Effector memory CD8-positive, alpha-beta T cell (primary cell): Measurements from ENCODE around the gene PCED1B.
"Not testable (repeated sequence)": the region's sequence is repeated elsewhere in the genome, so short reads cannot be mapped to it uniquely, and the experiment has no call there.

Experiments used
- ATAC-seq: fragments of 150-1000 bp; cut with Tn5 transposase; replicated peaks from 2 replicates; pipeline ENCODE4 v1.10.0; 2021; ENCODE audit warnings: mild to moderate bottlenecking, moderate library complexity
- DNase-seq, 3 experiments: peaks; one replicate each; pipeline ENCODE4 v3.0.0; 2021
- H3K27ac Mint-ChIP-seq, 2 donors: one replicate each; pipeline ENCODE4 v1.8.0; 2022; ENCODE audit warnings: mild to moderate bottlenecking in 2 of 2, mixed read lengths in 2 of 2, moderate library complexity in 2 of 2
- H3K27me3 Mint-ChIP-seq, 2 donors: one replicate each; pipeline ENCODE4 v1.8.0; 2022; ENCODE audit warnings: mixed read lengths in 2 of 2
- H3K36me3 Mint-ChIP-seq: one replicate; pipeline ENCODE4 v1.8.0; 2022; ENCODE audit warnings: mild to moderate bottlenecking, moderate library complexity, mixed read lengths; ENCODE audit not compliant: insufficient read depth
- H3K4me1 Mint-ChIP-seq, 2 donors: one replicate each; pipeline ENCODE4 v1.8.0; 2022; ENCODE audit warnings: low read depth in 2 of 2, mixed read lengths in 2 of 2
- H3K4me3 Mint-ChIP-seq, 2 donors: one replicate each; pipeline ENCODE4 v1.8.0; 2022; ENCODE audit warnings: mild to moderate bottlenecking in 2 of 2, mixed read lengths in 2 of 2, moderate library complexity in 2 of 2
- H3K9me3 Mint-ChIP-seq, 2 donors: one replicate each; pipeline ENCODE4 v1.8.0; 2022; ENCODE audit warnings: mixed read lengths in 2 of 2

The PCED1B gene

DNA sequence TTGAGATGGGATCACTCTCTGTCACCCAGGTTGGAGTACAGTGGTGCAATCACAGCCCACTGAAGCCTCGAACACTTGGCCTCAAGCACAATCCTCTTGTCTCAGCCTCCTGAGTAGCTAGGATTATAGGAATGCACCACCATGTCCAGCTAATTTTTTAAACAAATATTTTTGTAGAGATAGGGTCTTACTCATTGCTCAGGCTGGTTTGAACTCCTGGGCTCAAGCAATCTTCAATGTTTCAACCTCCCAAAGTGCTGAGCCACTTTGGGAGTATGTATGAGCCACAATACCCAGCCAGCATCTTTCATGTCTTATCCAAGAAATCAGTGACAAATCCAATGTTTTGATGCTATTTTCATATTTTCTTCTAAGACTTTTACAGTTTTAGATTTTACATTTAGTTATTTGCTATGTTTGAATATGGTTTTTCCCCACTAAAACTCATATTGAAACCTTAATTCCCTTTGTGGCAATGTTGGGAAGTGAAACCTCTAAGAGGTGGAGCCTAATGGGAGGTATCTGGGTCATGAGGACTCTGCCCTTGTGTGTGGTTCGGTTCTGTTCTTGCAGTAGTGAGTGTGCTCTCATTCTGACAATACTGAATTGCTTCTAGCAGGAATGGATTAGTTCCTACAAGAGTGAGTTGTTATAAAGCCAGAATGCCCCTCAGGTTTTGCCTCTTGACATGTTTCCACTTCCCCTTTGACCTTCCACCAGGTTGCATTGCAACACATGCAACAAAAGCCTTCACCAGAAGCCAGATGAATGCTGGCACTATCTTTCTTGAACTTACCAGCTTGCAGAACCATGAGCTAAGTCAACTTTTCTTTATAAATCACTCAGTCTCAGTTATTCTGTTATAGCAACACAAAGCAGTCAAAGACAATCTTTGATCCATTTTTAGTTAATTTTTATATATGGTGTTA, 81.2 kb downstream of the PCED1B start:
- DNase-seq (no peak), ATAC-seq (no peak)
- Mint-ChIP-seq H3K27ac (no peak overlapping the region), H3K36me3 (peaks cover 12% of the 10 kb centered on the region), H3K4me3 (no peak overlapping the region), H3K4me1 (peaks cover 13 to 37% of the 10 kb centered on the region in 2 donors), H3K27me3 (no peaks in the 10 kb centered on the region), H3K9me3 (peaks cover 0 to 6% of the 10 kb centered on the region in 2 donors)

DNA sequence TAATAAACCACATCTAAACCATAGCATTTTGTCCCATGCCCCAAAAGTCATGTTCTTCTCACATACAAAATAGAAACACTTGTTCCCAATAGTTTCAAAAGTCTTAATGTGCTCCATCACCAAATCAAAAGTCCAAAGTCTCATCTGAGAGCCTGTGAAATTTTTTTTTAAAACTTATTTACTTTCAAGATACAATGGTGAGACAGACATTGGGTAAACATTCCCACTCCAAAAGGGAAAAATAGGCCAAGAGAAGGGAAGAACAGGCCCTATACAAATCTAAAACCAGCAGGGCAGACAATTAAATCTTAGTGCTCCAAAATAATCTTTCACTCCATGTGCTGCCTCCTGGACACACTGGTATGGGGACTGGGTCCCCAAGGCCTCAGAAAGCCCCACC, 84.7 kb downstream of the PCED1B start:
- no peak for DNase-seq
- peaks cover 0 to 6% of the 10 kb centered on the region in 2 donors for H3K9me3 Mint-ChIP-seq
- H3K4me3 Mint-ChIP-seq, result no peak overlapping the region
- H3K4me1 Mint-ChIP-seq, result peaks cover 0 to 19% of the 10 kb centered on the region in 2 donors
- no peaks in the 10 kb centered on the region for H3K27me3 Mint-ChIP-seq
- H3K27ac Mint-ChIP-seq, result no peak overlapping the region
- no peak for ATAC-seq
- H3K36me3 Mint-ChIP-seq, result peaks cover 12% of the 10 kb centered on the region

DNA sequence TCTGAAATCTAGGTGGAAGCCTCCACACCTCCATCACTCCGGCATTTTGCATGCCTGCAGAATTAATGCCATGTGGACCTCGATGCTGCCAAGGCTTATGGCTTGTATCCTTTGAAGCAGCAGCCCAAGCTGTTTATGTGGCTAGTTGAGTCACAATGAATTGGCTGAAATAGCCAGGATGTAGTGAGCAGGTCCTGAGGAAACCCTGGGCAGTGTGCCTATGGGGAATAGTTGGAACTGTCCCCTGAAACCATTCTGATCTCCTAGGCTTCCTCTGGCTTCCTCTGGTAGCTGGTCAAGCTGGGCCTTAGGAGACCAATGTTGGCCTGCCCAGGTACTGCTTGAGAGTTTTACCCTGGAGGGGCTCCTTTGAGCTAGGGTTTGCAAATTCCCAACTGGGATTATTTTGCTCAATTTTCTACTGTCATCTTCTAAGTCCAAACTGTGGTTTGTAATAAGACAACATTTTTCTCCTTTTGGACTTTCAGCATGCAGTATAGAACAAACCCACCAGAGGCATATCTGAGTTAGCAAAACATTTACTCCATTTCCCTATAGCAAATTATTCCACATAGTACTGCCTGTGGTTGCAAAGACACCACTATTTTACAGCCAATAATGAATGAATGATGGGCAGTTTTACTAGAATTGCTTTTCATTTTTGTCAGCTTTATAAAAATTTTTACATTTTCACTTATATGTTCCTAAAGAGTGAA, 85.5 kb downstream of the PCED1B start:
- H3K9me3 Mint-ChIP-seq, result no peaks in the 10 kb centered on the region
- no peaks in the 10 kb centered on the region for H3K27me3 Mint-ChIP-seq
- H3K36me3 Mint-ChIP-seq, result peaks cover 12% of the 10 kb centered on the region
- peaks cover 0 to 19% of the 10 kb centered on the region in 2 donors for H3K4me1 Mint-ChIP-seq
- no peak overlapping the region for H3K4me3 Mint-ChIP-seq
- ATAC-seq (no peak), DNase-seq (no peak)
- no peak overlapping the region for H3K27ac Mint-ChIP-seq

DNA sequence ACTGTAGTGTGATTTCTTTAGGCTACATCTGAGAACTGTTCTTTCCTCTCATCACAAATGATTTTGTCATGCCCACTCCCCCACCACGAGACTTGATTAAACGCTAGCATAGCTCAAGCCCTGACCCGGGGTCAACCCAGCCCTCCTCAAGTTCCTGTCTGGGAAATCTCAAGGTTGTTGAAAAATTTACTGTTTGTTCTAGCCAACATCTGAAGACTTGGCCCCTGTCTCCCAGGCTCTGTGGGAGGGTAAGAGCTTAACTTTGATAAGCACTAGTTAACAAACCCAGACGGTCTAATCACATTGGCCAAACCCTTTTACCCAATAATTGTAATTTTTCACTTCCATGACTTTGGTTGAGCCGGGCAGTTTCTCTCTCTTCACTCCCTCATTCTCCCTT, 86.5 kb downstream of the PCED1B start:
- Mint-ChIP-seq H3K4me3 (no peak overlapping the region), H3K27ac (peak overlapping the region in 1 of 2 donors; percentile 3), H3K9me3 (no peaks in the 10 kb centered on the region), H3K36me3 (peaks cover 12% of the 10 kb centered on the region), H3K27me3 (no peaks in the 10 kb centered on the region), H3K4me1 (peaks cover 0 to 18% of the 10 kb centered on the region in 2 donors)
- ATAC-seq, result no peak
- DNase-seq, result no peak

DNA sequence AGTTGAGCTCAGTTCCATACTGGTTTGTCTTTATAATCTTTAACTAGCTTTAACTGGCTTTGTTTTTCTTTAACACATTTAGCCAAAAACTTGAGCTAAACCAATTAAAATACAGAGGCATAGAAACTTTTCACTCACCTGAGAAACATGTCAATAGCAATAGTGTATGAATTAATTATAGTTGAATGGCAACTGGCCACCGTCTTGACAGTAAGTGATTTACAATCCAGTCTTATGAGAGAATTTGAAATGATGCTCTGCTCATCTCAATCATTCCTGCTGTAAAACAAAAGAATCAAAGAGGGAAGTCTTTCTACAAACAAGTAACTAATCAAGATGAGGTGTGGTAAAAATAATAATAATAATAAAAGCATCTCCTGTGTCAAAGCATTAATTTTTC, 86.9 kb downstream of the PCED1B start:
- no peaks in the 10 kb centered on the region for H3K27me3 Mint-ChIP-seq

DNA sequence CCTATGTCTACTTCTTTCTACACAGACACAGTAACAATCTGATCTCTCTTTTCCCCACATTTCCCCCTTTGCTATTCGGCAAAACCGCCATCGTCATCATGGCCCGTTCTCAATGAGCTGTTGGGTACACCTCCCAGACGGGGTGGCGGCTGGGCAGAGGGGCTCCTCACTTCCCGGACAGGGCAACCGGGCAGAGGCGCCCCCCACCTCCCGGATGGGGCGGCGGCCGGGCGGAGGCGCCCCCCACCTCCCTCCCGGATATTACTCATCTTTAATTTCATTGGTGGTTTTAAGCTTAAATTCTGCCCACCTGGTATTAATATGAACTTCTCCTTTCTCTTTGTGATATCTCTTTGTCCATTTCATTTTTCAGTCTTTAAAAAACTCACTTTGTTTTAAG, 90.9 kb downstream of the PCED1B start:
- H3K36me3 Mint-ChIP-seq, H3K27ac Mint-ChIP-seq, DNase-seq, H3K9me3 Mint-ChIP-seq, H3K27me3 Mint-ChIP-seq, H3K4me3 Mint-ChIP-seq, ATAC-seq: not testable (repeated sequence)
- peaks cover 2 to 15% of the 10 kb centered on the region in 2 donors for H3K4me1 Mint-ChIP-seq

More for the DNA sequence above, 86.9 kb downstream of the PCED1B start:
- no peak overlapping the region for H3K4me3 Mint-ChIP-seq
- H3K4me1 Mint-ChIP-seq, result peaks cover 0 to 14% of the 10 kb centered on the region in 2 donors
- peak overlapping the region in 1 of 2 donors; percentile 3 for H3K27ac Mint-ChIP-seq
- peaks cover 12% of the 10 kb centered on the region for H3K36me3 Mint-ChIP-seq
- no peaks in the 10 kb centered on the region for H3K9me3 Mint-ChIP-seq
- no peak for DNase-seq
- no peak for ATAC-seq

DNA sequence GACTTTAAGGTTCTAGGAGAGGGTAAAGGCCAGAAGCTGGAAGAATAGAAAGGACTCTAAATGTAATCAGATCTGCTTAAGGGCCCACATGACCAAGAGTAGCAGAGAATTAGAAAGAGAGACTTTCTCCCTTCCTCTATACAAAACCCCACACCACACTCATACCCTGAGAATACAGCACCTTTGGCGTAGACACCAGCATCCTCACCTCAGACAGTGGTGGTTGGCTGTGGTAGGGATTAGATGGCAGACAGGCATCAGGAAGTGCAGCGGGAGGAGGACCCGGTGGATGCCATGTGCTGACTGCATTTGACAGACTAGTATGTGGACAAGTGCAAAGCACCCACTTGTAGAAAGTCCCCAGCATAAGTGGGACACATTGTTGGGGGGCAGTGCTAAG, 98.6 kb downstream of the PCED1B start:
- no peak overlapping the region for H3K4me3 Mint-ChIP-seq
- peaks cover 23 to 36% of the 10 kb centered on the region in 2 donors for H3K4me1 Mint-ChIP-seq
- no peak for DNase-seq
- ATAC-seq, result peak; percentile 57
- H3K27ac Mint-ChIP-seq, result peak overlapping the region; percentile 32 to 68
- no peaks in the 10 kb centered on the region for H3K27me3 Mint-ChIP-seq
- H3K36me3 Mint-ChIP-seq, result peaks cover 10% of the 10 kb centered on the region
- H3K9me3 Mint-ChIP-seq, result no peaks in the 10 kb centered on the region

DNA sequence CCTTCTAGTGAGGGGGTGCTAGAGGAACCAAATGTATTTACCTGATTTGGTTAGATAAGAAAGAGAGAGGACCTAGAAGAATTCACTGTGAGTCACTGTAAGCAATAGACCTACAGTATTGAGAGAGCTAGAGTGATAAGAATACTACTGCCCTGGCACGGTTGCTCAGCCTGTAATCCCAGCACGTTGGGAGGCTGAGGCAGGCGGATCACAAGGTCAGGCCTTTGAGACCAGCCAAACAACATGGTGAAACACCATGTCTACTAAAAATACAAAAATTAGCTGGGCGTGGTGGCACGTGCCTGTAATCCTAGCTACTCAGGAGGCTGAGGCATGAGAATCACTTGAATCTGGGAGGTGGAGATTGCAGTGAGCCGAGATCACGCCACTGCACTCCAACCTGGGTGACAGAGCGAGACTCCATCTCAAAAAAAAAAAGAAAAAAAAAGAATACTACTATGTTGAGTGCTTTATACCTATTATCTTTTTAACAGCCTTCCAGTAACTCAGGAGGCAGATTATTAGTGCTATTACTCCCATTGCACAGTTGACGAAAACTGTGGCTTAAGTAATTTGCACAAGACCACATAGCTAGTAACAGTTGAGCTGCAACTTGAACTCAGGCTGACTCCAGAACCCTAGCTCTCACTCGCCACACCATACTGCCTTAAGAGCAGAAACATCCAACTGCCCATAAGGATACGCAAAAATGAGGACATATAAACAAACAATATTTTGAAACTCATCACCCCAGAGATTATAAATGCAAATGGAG, 102.9 kb downstream of the PCED1B start:
- H3K36me3 Mint-ChIP-seq, result peaks cover 10% of the 10 kb centered on the region

DNA sequence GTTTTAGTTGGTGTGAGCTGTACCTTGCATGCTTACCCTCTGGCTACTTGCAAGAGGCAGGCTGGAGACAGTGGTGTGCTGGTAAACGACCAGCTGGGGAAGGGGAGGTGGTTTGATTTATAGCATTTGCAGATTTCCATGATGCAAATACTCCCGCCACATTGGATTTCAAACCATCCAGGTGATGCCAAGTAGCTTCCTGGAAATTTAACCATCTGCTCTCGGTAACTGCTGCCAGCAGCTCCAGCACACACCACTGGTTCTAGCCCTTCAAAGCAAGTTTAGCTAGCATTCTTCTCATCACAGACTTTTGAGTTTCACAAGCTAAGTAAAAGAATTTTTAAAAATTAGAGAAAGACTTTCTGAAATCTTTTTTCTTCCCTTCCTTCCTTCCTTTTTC, 104.8 kb downstream of the PCED1B start:
- no peak overlapping the region for H3K27ac Mint-ChIP-seq
- H3K27me3 Mint-ChIP-seq, result no peaks in the 10 kb centered on the region
- peaks cover 6% of the 10 kb centered on the region for H3K36me3 Mint-ChIP-seq
- ATAC-seq (no peak), DNase-seq (no peak)
- no peaks in the 10 kb centered on the region for H3K9me3 Mint-ChIP-seq
- no peak overlapping the region for H3K4me3 Mint-ChIP-seq
- peaks cover 22 to 45% of the 10 kb centered on the region in 2 donors for H3K4me1 Mint-ChIP-seq

More for the DNA sequence above, 102.9 kb downstream of the PCED1B start:
- not testable (repeated sequence) for ATAC-seq, H3K27me3 Mint-ChIP-seq, DNase-seq, H3K4me3 Mint-ChIP-seq, H3K9me3 Mint-ChIP-seq
- H3K4me1 Mint-ChIP-seq, result peaks cover 20 to 43% of the 10 kb centered on the region in 2 donors
- H3K27ac Mint-ChIP-seq, result peak overlapping the region in 1 of 2 donors; percentile 60

DNA sequence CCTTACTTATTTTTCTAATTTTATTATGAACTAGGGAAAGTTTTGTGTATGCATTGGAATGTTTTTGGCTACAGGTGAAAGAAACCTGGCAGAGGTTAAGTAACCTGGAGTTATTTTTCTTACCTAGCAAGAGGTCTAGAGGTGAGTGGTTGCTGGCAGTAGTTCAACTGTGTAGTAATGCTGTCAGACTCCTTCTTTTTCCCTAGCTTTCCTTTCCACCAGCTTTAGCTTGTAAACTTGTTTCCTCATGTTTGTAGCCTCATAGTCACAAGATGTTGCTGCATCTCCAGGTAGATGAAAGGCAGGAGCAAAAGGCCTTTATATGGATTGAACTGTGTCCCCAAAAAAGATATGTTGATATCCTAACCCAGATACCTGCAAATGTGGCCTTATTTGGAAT, 105.4 kb downstream of the PCED1B start:
- peaks cover 26 to 48% of the 10 kb centered on the region in 2 donors for H3K4me1 Mint-ChIP-seq
- DNase-seq (no peak), ATAC-seq (no peak)
- peaks cover 6% of the 10 kb centered on the region for H3K36me3 Mint-ChIP-seq
- no peaks in the 10 kb centered on the region for H3K9me3 Mint-ChIP-seq
- H3K27me3 Mint-ChIP-seq, result no peaks in the 10 kb centered on the region
- no peak overlapping the region for H3K4me3 Mint-ChIP-seq
- H3K27ac Mint-ChIP-seq, result peak overlapping the region in 1 of 2 donors; percentile 35

DNA sequence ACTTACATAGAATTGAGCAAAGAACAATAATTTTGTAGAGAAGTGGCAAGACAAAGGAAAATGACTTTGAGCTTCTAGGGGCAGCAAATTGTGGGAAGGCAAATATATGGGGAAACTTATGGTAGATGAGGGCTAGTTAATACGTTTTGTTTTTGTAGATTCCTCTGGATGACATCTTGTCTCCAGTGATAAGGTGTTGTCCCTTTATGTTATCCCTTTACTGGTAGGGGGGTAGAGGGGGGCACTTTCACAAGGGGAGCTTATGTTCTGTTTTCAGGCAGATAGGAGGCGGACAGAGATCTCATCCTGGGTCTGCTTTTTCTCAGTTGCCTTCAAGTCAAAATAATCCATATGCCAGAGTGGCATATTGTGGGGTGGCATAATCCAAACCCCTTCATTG, 106.8 kb downstream of the PCED1B start:
- no peaks in the 10 kb centered on the region for H3K27me3 Mint-ChIP-seq
- no peaks in the 10 kb centered on the region for H3K9me3 Mint-ChIP-seq
- ATAC-seq (no peak), DNase-seq (no peak)
- peaks cover 36 to 59% of the 10 kb centered on the region in 2 donors for H3K4me1 Mint-ChIP-seq
- no peaks in the 10 kb centered on the region for H3K36me3 Mint-ChIP-seq
- H3K4me3 Mint-ChIP-seq, result no peak overlapping the region
- peak overlapping the region; percentile 11 to 17 for H3K27ac Mint-ChIP-seq

DNA sequence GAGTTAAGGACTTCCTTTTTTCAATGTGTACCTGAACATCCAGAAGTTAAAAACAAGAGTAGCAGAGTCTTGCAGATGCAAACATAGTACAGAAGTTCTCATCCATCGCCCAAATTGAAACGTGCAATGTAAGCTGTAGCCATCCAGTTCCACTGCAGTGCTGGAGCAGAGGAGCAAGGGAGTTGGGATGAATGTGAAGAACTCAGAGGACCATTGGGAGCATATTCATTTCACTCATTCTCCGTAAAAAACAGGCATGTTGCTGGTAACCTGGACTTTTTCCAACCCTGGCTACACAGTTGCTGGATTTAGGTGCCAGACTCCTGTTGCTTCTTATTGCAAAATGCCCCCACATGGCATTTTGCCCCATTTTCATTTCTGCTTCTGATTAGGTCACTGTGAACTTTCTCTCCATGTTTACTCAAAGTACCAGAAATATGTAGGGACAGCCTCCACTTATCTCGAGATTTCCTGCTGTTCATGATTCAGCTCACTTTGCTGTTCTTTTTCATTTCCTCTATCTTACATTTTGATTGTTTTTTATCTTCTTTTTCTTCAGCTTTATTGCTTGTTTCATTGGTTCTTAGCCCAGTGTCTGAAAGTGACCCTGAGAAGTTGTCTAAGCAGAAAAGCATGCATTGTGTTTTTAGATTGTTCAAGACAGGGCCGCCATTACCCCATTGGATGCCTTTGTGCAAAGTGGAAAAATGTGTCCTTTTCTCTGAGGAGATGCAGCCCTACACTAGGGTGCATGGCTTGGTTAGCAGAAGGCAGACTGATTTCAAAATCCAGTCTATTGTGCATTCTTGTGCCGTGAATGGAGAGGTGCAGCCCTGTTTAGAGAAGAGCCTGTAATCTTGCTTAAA, 109.4 kb downstream of the PCED1B start:
- no peak overlapping the region for H3K27ac Mint-ChIP-seq
- ATAC-seq, result no peak

More for the DNA sequence above, 109.4 kb downstream of the PCED1B start:
- DNase-seq, result no peak
- H3K4me1 Mint-ChIP-seq, result peaks cover 57 to 76% of the 10 kb centered on the region in 2 donors
- no peaks in the 10 kb centered on the region for H3K9me3 Mint-ChIP-seq
- H3K36me3 Mint-ChIP-seq, result peaks cover 6% of the 10 kb centered on the region
- H3K4me3 Mint-ChIP-seq, result peak overlapping the region in 1 of 2 donors; percentile 3
- H3K27me3 Mint-ChIP-seq, result no peaks in the 10 kb centered on the region
